SHP77 treated with DMSO at 0.1 percent for 48 hours (cell line): Measurements from ENCODE around the gene MYO9B.
"Not testable (repeated sequence)": the region's sequence is repeated elsewhere in the genome, so short reads cannot be mapped to it uniquely, and the experiment has no call there.

ENCODE experiments used
- DNase-seq: peaks from one replicate; lab custom pipeline; 2025; lab: John Stamatoyannopoulos, UW

MYO9B gene

DNA sequence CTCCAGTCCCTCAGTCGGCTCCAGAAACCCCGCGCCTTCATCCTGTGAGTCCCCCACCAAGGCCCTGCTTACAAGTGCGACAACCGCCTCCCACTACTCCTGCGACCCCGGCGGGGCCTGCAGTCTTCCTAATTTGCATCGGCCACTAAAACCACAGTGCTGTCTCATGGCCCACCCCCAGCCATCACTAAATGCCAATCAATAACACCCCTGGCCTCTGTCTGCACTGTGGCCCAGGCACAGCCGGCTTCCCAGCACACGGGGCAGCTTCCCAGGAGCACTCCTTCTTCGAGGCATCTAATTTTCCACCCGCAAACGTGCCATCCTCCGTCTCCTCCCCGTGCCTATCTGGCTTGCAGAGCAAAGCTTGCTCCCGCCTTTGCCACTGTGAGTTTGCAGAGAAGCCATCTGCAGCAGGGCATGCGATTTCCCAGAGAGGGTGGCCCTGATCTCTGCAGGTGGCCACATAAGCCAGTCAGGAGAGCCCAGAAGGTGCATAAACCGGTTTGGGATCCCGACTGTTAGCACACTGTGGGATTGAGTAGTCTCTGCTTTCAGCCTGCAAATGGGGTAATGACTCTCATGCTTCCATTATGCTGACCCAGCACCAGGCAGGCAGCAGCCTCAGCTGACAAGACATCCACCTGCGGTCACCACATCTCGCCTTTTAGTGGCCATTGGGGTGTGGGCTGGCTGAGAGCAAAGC lies 105.6 kb downstream of the MYO9B start:
- DNase-seq: no peak

DNA sequence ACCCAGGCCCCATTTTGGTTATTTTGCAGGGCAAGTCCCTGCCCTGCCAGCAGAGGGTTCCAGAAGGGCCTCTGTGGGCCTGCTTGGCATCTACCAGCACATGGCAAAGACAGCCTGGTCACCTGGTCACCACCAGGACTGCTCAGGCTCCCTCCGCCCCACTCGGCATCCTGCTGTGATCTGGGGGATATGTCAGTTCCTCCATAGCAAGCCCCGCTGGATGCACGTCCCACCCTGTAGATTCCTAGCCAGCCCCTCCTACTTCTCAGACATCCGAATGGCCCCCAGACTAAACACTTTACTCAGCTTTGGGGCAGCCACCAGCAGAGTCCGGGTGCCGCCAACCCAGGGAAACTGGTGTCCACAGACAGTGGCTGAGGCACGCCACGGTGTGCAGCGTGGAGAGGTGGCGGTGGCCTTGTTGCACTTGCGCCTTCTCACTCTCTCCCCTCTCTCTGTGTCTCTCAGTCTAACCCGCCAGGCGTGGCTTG lies 107.7 kb downstream of the MYO9B start:
- no peak for DNase-seq

- no peak for DNase-seq
These were observed 108.3 kb downstream of the MYO9B start for GRCh38 chr19:17183858-17184321.

GRCh38 chr19:17184371-17184841 lies 108.8 kb downstream of the MYO9B start:
- DNase-seq: no peak

DNA sequence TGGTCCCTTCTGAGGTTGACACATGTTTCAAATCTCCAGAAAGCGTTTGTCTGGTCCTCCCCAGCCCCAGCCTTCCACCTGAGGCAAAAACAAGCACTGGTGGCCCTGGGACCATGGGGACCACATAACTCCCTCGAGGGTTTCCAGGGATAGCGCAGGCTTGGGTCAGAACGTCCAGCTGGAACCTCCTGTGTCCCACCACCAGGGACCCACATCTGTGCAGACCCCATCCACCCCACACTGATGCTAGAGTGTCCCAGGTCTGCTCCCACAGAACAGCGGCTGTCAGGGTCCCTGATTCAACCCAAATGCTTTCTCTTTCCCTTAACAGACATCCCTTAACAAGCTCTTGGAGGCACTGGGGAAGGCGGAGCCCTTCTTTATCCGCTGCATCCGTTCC lies 110.0 kb downstream of the MYO9B start:
- no peak for DNase-seq

DNA sequence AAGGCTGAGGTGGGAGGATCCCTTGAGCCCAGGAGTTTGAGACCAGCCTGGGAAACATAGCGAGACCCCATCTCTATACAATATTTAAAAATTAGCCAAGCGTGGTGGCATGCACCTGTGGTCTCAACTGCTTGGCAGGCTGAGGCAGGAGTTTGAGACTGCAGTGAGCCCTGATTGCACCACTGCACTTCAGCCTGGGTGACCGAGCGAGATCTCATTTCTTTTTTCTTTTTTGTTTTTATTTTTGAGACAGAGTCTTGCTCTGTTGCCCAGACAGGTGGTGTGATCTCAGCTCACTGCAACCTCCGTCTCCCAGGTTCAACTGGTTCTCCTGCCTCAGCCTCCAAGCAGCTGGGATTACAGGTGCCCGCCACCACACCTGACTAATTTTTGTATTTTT lies 116.2 kb downstream of the MYO9B start:
- DNase-seq: not testable (repeated sequence)

DNA sequence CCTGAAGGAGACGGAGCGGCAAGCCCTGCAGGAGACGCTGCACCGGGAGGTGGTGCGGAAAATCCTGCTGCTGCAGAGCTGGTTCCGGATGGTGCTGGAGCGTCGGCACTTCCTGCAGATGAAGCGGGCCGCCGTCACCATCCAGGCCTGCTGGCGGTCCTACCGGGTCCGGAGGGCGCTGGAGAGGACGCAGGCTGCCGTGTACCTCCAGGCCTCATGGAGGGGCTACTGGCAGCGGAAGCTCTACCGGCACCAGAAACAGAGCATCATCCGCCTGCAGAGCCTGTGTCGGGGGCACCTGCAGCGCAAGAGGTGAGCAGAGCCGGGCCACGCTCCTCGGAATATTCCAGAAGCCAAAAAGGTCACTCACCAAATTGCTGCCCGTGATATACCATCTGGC lies 117.2 kb downstream of the MYO9B start:
- DNase-seq: no peak

- no peak for DNase-seq
These were observed 119.0 kb downstream of the MYO9B start for GRCh38 chr19:17194608-17195007.

GRCh38 chr19:17195106-17195505 lies 119.5 kb downstream of the MYO9B start:
- DNase-seq: no peak

DNA sequence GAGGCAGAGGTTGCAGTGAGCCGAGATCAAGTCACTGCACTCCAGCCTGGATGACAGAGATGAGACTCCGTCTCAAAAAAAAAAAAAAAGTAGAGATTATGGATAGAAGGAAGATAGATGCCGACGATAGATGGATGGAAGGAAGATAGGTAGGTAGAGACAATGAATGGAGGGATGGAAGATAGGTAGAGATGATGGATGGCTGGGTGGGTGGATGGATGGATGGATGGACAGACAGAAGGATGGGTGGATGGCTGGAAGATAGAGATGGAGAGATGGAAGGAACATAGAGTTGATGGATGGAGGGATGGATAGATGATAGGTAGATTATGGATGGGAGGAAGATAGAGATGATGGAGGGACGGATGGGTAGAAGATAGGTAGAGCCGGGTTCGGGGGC lies 121.0 kb downstream of the MYO9B start:
- DNase-seq: no peak

- no peak for DNase-seq
These were observed 122.1 kb downstream of the MYO9B start for GRCh38 chr19:17197666-17198065.

GRCh38 chr19:17200408-17201079 lies 125.0 kb downstream of the MYO9B start:
- DNase-seq: no peak

DNA sequence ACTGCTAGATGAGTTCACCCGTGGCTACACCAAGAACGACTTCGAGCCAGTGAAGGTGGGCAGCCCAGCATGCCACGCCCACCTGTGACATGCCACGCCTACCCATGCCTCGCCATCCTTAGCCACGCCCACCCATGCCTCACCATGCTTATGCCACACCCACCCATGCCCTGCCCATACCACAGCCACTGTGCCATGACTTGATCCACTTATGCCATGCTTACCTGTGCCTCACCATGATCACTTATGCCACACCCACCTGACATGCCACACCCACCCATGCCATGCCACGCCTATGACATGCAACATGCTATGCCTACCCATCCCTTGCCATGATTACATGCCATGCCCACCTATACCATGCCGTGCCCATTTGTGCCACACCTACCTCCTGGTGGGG lies 126.7 kb downstream of the MYO9B start:
- no peak for DNase-seq

DNA sequence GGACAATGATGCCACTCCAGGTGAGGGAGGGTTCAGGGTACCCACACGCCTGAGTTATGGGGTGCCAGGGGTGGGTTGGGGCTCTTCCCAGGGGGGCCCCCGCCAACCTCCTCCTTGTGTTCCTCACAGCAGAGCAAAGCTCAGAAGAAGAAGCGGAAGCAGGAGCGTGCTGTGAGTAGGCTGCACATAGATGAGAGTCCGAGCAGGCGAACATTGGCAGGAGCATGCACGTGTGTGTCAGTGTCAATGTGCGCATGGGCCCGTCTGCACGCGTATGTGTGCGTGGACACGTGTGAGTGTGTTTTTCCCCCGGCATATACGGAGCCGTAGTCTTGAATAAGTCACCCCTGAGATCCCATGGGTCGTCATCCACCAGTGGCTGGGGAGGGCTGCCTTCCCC lies 127.1 kb downstream of the MYO9B start:
- DNase-seq: no peak

DNA sequence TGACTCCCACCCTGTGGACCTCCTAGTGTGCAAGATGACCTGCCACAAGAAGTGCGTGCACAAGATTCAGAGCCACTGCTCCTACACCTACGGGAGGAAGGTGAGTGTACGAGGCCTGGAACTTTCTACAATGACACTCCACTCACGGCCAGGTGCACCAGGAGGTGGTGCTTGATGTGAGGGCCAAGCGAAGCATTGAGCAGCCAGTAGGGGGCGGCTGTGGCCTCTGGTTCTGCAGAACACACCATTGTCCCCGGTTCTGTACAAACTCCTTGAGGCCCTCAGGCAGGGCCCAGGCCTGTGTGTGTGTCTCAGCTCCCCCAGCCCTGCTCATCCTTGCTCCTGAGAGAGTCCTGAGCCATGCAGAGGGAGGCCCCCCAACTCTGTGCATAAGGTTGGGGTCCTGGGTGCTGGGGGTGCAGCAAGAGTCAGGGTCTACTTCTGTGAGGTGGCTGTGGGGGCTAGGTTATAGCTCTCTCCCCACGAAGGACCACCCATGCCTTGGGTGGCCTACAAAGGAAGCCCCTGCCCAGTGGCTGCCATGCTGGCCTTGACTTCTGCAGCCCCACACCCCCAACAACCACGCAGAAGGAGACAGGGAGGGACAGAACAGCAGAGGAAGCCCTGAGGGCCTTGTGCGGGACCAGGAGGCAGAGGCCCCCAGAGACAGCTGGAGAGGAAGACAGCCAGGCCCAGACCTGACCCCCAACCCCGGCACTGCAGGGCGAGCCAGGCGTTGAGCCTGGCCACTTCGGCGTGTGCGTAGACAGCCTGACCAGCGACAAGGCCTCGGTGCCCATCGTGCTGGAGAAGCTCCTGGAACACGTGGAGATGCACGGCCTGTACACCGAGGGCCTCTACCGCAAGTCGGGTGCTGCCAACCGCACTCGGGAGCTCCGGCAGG lies 129.9 kb downstream of the MYO9B start:
- DNase-seq: peak; percentile 15

DNA sequence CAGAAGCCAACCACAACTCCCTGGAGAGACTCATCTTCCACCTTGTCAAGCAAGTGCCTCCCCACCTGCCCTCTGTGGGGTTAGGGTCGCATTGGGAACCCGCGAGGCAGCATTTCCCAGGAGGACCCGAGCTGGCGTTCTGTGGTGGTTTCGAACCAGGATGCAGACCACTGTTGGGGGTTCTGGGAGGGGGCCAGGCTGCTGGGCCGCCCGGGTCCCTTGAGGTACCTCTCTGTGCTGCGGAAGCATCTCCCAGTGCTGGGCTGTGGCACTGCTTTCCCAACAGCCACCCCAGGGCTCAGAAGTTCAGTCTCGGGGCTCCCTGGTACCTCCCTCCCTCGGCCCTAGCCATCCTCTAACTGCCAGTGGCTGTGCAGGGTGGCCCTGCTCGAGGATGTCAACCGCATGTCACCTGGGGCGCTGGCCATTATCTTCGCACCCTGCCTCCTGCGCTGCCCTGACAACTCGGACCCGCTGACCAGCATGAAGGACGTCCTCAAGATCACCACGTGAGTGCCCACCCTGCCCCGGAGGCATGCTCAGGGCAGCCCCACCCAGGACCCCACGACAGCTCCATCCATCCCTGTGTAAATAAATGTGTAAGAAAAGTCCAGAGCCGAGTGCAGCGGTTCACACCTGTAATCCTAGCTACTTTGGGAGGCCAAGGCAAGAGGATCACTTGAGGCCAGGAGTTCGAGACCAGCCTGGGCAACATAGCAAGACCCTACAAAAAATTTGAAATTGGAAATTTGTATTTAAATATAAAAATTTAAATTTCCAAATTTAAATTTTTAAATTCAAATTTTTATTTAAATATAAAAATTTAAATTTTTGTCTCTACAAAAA lies 131.4 kb downstream of the MYO9B start:
- DNase-seq: no peak

DNA sequence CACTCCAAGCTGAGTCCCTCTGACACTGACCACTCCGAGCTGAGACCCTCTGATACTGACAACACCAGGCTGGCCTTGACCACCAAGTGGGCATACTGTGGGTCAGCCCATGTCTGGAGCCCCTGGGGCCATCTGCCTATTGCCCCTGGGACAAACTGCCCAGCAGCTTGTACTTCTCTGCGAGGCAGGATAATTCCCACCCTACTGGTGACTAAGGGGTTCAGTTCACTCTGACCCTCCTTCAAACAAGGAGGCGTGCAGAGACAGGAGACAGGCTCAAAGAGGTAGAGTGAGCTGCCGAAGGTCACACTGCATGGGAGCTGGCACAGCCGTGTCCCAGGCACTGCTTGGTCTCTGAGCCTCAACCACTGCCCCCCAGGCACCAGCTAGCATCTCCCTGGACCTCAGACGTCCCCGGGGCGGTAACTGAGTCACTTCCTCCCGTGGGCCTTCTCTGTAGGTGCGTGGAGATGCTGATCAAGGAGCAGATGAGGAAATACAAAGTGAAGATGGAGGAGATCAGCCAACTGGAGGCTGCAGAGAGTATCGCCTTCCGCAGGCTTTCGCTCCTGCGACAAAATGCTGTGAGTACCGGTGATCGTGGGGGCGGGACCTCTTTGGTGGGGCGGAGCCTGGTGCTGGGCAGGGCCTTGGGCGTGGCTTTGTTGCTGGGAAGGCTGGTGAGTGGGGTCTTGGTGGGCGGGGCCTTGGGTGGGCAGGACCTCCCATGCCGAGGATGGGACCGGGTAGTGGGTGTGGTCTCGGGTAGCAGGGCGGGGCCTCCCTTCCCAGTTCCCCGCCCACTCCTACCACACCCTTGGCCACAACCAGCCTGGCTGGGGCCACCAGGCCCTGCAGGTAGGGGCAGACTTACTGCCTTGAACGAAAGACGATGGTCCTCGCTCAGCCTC lies 133.8 kb downstream of the MYO9B start:
- no peak for DNase-seq

DNA sequence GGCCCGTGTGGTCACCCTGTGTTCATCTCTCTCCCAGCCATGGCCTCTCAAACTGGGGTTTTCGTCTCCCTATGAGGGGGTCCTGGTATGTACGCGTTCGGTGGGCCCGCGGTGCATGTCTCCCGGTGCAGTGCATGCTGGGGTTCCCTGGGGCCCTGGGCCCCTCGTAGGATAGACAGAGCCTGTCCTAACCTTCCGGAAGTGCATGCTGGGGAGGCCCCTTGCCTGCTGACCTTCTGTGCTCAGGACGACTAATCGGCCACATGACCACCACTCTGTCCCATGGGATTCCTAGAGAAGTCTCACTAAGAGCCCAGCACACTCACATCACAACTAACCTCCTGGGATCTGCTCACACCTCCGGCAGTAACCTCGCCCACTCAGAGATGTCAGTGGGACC lies 134.7 kb downstream of the MYO9B start:
- DNase-seq: no peak

DNA sequence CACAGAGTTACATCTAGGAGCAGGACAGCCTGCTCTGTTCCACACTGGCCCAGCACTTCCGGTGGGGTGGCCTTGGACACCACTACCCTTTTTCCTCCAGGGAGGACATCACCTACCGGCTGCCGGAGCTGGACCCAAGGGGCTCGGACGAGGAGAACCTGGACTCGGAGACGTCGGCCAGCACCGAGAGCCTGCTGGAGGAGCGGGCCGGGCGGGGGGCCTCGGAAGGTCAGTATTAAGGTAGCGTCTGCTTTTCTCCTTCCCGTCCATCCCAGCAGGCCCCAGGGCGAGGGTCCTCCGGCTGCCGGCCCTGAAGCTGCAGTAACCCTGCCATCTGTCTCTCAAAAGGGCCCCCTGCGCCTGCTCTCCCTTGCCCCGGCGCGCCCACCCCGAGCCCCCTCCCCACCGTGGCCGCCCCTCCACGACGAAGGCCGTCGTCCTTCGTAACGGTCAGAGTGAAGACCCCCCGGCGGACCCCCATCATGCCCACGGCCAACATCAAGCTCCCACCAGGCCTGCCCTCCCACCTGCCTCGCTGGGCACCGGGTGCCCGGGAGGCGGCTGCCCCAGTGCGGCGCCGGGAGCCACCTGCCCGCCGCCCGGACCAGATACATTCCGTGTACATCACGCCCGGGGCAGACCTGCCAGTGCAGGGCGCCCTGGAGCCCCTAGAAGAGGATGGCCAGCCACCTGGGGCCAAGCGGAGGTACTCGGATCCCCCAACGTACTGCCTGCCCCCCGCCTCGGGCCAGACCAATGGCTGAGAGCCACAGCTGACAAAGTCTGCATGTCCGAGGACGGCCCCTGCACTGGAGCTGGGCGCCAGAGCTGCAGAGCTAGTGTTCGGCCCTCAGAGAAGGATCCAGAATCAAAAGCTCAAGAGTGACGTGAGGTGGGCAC lies 136.2 kb downstream of the MYO9B start:
- no peak for DNase-seq
